ENCODE measurements around the gene TPCN1. TPM values are rescaled to one million over a fixed set of nuclear protein-coding genes. Genes with fewer than 3 reads are reported as not detected.

Gene TPCN1
- total and polyA plus RNA-seq, 2 of the 8 experiments (the other 6 are each of a cell fraction or from before 2014, with no cell fraction given) = 14.9 to 21.4 TPM

- TF ChIP-seq KDM1A (IDR thresholded peaks at IDR 0.05; ENCODE audit: borderline replicate concordance, low read length) = 0 out of 2 replicates have a peak, but pooled peaks have one; percentile 8
- TF ChIP-seq SIRT6 (IDR thresholded peaks at IDR 0.05; ENCODE audit: low read length) = no peak
- peak; percentile 26 for TF ChIP-seq ASH2L (IDR thresholded peaks at IDR 0.05; ENCODE audit: low read length)
- TF ChIP-seq, protein P1, sequence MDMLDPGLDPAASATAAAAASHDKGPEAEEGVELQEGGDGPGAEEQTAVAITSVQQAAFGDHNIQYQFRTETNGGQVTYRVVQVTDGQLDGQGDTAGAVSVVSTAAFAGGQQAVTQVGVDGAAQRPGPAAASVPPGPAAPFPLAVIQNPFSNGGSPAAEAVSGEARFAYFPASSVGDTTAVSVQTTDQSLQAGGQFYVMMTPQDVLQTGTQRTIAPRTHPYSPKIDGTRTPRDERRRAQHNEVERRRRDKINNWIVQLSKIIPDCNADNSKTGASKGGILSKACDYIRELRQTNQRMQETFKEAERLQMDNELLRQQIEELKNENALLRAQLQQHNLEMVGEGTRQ (IDR thresholded peaks at IDR 0.05; ENCODE audit: low read length) = no peak
- TF ChIP-seq CHD1 (IDR thresholded peaks at IDR 0.05; ENCODE audit: low read depth, low read length) = no peak
- no peak for TF ChIP-seq RNF2 (IDR thresholded peaks at IDR 0.05; ENCODE audit: borderline replicate concordance, low read depth, low read length, missing control alignments, poor library complexity, severe bottlenecking)
- TF ChIP-seq HDAC2 (IDR thresholded peaks at IDR 0.05; ENCODE audit: borderline replicate concordance in 1 of 2, low read depth in 2 of 2, low read length in 2 of 2) = no peak
- TF ChIP-seq SIX5 (IDR thresholded peaks at IDR 0.05; ENCODE audit: low read depth, low read length) = 0 out of 2 replicates have a peak, but pooled peaks have one; percentile 20
- no peak for TF ChIP-seq HDAC6 (IDR thresholded peaks at IDR 0.05; ENCODE audit: low read depth, low read length)
- TF ChIP-seq CBX8 (IDR thresholded peaks at IDR 0.05; ENCODE audit: borderline replicate concordance, low read depth, low read length) = no peak
- TF ChIP-seq CBX5 (IDR thresholded peaks at IDR 0.05; ENCODE audit: low read depth, low read length) = no peak
- no peak for TF ChIP-seq TAF7 (optimal IDR thresholded peaks at IDR 0.05; ENCODE audit: borderline replicate concordance, low read depth, low read length)
- TF ChIP-seq, protein P2, sequence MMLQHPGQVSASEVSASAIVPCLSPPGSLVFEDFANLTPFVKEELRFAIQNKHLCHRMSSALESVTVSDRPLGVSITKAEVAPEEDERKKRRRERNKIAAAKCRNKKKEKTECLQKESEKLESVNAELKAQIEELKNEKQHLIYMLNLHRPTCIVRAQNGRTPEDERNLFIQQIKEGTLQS (IDR thresholded peaks at IDR 0.05; ENCODE audit: insufficient read depth, low read depth, low read length) = no peak
- peak; percentile 51 for TF ChIP-seq CTBP2 (IDR thresholded peaks at IDR 0.05; ENCODE audit: borderline replicate concordance, insufficient read depth, insufficient read length, low read length)
- TF ChIP-seq NRF1 (IDR thresholded peaks at IDR 0.05; ENCODE audit: low read depth, low read length) = no peak
- TF ChIP-seq TCF12 (IDR thresholded peaks at IDR 0.05; ENCODE audit: low read depth, low read length) = no peak
- TF ChIP-seq RAD21 (IDR thresholded peaks at IDR 0.05 in 1 of 2, conservative IDR thresholded peaks at IDR 0.05 in 1 of 2; ENCODE audit: low read depth in 2 of 2, low read length in 2 of 2) = peak; percentile 37 to 41
- TF ChIP-seq SP4 (IDR thresholded peaks at IDR 0.05; ENCODE audit: low read length) = no peak
- no peak for TF ChIP-seq POLR2A (IDR thresholded peaks at IDR 0.05; ENCODE audit: control extremely low read depth in 1 of 2, low read depth in 2 of 2, low read length in 2 of 2)
- no peak for TF ChIP-seq RBBP5 (IDR thresholded peaks at IDR 0.05; ENCODE audit: borderline replicate concordance, low read depth, low read length)
- TF ChIP-seq TBP (IDR thresholded peaks at IDR 0.05; ENCODE audit: low read depth, low read length) = no peak; the same call in 1 of the 2 replicates
- TF ChIP-seq, protein P3, sequence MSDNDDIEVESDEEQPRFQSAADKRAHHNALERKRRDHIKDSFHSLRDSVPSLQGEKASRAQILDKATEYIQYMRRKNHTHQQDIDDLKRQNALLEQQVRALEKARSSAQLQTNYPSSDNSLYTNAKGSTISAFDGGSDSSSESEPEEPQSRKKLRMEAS (IDR thresholded peaks at IDR 0.05) = peak; percentile 58
Observed at GRCh38 chr12:113232840-113233585, 11.7 kb downstream of the TPCN1 start (continued).

All from H1 (cell line).